Immature natural killer cell (primary cell): ENCODE measurements around the gene PLP2. TPM values are rescaled to one million over a fixed set of nuclear protein-coding genes. Genes with fewer than 3 reads are reported as not detected.
A peak's percentile ranks its signal among the peaks of the same experiment; 100 is the strongest.

ENCODE experiments used
- DNase-seq, 3 donors: peaks; one replicate each; pipeline ENCODE4 v3.0.0; 2022; ENCODE audit warnings: mixed read lengths in 1 of 3
- H3K27ac Mint-ChIP-seq, 6 donors: one replicate each; pipeline ENCODE4 v1.8.0; 2020; ENCODE audit warnings: mixed read lengths in 6 of 6, mild to moderate bottlenecking in 5 of 6, inconsistent platforms in 4 of 6, moderate library complexity in 3 of 6
- H3K27me3 Mint-ChIP-seq, 3 donors: one replicate each; pipeline ENCODE4 v1.8.0; 2020 to 2021; ENCODE audit warnings: low read depth in 3 of 3, mild to moderate bottlenecking in 3 of 3, mixed read lengths in 3 of 3, moderate library complexity in 3 of 3, inconsistent platforms in 1 of 3
- H3K36me3 Mint-ChIP-seq, 3 donors: one replicate each; pipeline ENCODE4 v1.8.0; 2020; ENCODE audit warnings: mixed read lengths in 3 of 3, inconsistent platforms in 2 of 3, mild to moderate bottlenecking in 2 of 3
- H3K4me1 Mint-ChIP-seq, 2 donors: one replicate each; pipeline ENCODE4 v1.8.0; 2020; ENCODE audit warnings: inconsistent platforms in 2 of 2, mild to moderate bottlenecking in 2 of 2, mixed read lengths in 2 of 2, moderate library complexity in 1 of 2
- H3K4me3 Mint-ChIP-seq, 5 donors: one replicate each; pipeline ENCODE4 v1.8.0; 2020; ENCODE audit warnings: mild to moderate bottlenecking in 5 of 5, mixed read lengths in 5 of 5, inconsistent platforms in 3 of 5, moderate library complexity in 3 of 5
- H3K9me3 Mint-ChIP-seq, 6 donors: one replicate each; pipeline ENCODE4 v1.8.0; 2020; ENCODE audit warnings: mild to moderate bottlenecking in 6 of 6, mixed read lengths in 6 of 6, inconsistent platforms in 4 of 6, moderate library complexity in 3 of 6
- polyA plus RNA-seq, 3 donors: library from polyadenylated mRNA; unstranded; fragments of 300-500 nt; fragmentation: Illumina TruSeq; gene quantifications; one replicate each; pipeline ENCODE4 v1.2.3, GENCODE V29; 2021

PLP2 gene
- polyA plus RNA-seq, 3 donors from 2014 or later = 40.5 to 64.6 (median 45.7) TPM

DNA sequence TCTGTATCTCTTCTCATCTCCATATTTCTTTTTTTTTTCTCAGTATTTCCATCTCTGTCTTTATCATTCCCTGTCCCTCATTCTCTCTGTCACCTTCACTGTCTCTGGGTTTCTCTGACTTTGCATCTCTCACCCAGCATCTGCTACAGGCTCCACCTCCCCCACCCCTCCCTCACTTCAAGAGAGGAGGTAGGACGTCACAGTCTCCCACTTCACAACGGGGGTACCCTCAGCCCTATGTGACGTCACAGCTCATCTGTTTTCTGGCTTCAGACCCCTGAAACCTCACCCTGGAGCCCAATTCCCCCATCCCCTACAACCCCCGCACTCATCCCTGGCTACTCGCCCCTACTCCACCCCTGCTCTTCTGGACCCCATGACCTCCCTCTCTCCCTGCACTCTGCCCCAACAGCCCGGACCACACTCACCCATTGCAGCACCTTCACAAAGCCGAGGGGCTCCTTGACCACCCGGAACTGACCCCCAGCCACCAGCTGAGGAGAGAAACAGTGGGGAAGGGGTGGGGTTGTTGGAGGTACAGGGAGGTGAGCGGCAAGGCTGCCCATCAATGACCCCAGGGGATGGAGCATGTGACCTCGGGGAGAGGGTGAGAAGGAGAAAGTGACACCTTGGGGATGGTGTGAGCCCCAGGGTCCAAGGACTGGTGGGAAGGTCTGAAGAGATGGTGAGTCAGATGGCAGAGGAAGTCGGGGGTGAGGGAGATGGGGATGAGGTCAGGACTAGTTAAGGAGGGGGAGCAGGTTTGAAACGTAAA, 27.0 kb downstream of the PLP2 start:
- peaks cover 0 to 8% (median 5%) of the 10 kb centered on the region in 3 donors for H3K27me3 Mint-ChIP-seq
- no peaks in the 10 kb centered on the region for H3K9me3 Mint-ChIP-seq
- H3K4me3 Mint-ChIP-seq = peak overlapping the region in 2 of 5 donors; percentile 11 to 31
- no peaks in the 10 kb centered on the region for H3K36me3 Mint-ChIP-seq
- H3K27ac Mint-ChIP-seq = no peak overlapping the region
- peaks cover 7 to 8% of the 10 kb centered on the region in 2 donors for H3K4me1 Mint-ChIP-seq
- no peak for DNase-seq

DNA sequence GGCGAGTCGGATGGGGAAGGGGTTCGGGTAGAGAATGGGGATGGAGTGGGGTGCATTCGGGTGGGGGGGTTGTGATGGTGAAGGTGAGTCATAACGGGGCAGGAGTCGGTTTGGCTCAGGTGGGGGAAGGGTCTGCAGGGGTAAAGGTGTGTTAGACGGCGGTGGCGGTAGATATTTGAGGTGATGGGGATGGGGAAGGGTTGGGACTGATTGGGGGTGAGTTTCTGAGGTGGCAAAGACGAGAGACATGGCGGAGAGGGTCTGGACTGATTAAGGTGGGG, 27.6 kb downstream of the PLP2 start:
- H3K4me3 Mint-ChIP-seq = no peak overlapping the region
- no peak overlapping the region for H3K27ac Mint-ChIP-seq

DNA sequence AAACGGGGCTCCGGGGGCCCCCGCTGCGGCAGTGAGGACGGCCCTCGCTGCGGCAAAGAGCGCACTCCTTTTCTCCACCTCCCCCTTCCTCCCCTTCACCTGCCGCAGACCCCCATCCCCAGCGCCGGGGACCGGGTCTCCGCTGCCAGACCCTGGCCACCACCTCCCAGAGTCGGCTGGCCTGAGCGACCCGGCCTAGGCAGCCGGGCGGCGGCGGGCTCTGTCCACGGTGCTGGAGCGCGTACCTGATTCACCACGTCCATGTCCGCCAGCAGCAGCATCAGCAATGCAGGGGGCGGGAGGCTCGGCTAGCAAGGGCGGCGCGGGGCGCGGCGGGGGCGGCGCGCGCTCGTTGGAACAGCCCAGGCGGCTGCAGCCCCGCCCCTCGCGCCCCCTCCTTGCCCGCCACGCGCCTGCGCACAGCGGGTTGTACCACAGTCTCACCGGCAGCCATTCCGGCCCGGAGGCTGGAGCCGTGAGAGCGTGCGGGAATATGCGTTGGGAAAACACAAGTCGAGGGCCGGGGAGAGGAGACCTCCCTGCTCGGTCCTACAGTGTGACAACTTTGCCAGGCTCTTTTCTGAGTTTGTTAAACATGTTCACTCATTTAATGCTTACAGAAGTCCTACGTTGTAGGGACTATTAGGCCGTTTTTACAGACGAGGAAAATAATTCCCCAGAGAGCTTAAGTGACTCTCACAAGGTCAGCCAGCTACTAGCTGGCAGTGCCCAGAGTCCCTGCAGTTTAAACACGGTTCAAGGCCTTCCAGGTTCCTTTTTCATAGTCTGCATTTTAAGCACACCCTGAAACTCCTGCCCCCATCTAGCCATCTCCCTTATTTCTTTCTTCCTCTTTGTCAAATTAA, 28.4 kb downstream of the PLP2 start, which contains the start of gene SYP:
SYP (minus strand) TSS at position 288 of the 866 bp plus-strand sequence; CDS start at position 281, 7 bp downstream.
- Mint-ChIP-seq H3K9me3 (no peaks in the 10 kb centered on the region), H3K4me3 (peak within 1 kb of the TSS; percentile 42 to 75 (median 64)), H3K36me3 (no peaks in the 10 kb centered on the region), H3K4me1 (peaks cover 6 to 7% of the 10 kb centered on the region in 2 donors), H3K27me3 (peaks cover 0 to 8% (median 5%) of the 10 kb centered on the region in 3 donors), H3K27ac (peak within 1 kb of the TSS; percentile 34 to 66 (median 56))
- peak; percentile 84 to 88 (median 87) for DNase-seq

More for the DNA sequence above, 27.6 kb downstream of the PLP2 start:
- peaks cover 6 to 7% of the 10 kb centered on the region in 2 donors for H3K4me1 Mint-ChIP-seq
- H3K27me3 Mint-ChIP-seq = peaks cover 0 to 8% (median 5%) of the 10 kb centered on the region in 3 donors
- H3K36me3 Mint-ChIP-seq = no peaks in the 10 kb centered on the region
- no peak for DNase-seq
- H3K9me3 Mint-ChIP-seq = no peaks in the 10 kb centered on the region

DNA sequence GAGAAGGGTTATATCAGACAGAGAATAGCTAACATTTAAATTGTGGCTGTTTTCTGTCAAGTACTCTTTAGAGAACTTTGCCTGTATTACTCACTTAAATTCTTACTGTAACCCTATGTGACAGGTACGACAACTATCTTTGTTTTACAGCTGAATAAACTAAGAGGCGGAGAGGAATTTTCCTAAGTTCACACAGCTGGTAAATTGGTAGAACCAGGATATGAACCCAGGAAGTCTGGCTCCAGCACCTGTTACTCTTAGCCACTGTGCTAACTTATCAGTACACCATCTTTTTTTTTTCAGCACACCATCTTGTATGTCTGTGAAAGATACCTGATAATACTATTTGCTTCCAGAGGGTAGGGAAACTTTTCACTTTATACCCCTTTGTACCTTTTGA, 30.3 kb downstream of the PLP2 start:
- Mint-ChIP-seq H3K4me3 (no peak overlapping the region), H3K27ac (no peak overlapping the region), H3K36me3 (no peaks in the 10 kb centered on the region), H3K4me1 (peaks cover 6 to 7% of the 10 kb centered on the region in 2 donors), H3K27me3 (peaks cover 2 to 8% (median 5%) of the 10 kb centered on the region in 3 donors), H3K9me3 (no peaks in the 10 kb centered on the region)
- DNase-seq = no peak

DNA sequence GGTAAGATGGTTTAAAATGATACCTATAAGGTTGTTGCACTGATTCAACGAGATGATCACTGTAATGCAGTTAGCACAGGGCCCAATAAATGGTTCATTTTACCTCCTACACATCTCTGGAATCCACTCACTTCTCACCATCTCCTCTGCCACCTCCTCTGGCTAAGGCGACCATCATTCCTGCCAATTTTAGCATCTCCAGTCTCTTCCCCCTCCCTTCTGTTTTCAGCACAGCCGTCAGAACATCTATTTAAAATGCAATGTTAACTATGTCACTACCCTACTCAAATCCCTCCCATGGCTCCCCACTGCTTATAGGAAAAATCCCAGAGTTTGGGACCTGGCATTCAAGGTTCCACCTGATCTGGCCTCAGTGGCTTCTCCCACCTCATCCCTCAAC, 31.8 kb downstream of the PLP2 start:
- no peak for DNase-seq
- H3K27ac Mint-ChIP-seq = no peak overlapping the region
- no peaks in the 10 kb centered on the region for H3K9me3 Mint-ChIP-seq
- H3K36me3 Mint-ChIP-seq = no peaks in the 10 kb centered on the region
- peaks cover 2 to 5% (median 5%) of the 10 kb centered on the region in 3 donors for H3K27me3 Mint-ChIP-seq
- no peak overlapping the region for H3K4me3 Mint-ChIP-seq
- H3K4me1 Mint-ChIP-seq = peaks cover 4 to 6% of the 10 kb centered on the region in 2 donors

DNA sequence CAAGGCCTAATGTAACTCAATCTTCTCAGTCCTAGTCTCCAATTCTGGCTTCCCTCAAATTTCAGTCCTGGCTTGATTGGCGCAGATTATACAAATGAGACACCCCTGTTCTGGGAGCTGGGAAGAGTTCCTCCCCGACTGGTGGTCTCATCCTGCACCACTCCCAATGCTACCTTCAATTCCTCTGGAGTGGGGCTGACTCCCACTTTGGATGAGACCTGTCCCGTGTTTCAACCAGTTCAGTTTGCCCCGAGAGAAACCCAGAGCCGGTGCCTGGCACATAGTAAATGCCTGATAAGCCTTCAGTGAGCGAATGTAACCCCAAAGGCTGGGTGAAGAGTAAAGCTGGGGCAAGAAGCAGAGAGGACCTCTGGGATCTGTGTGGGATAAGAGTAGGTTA, 32.3 kb downstream of the PLP2 start:
- no peak for DNase-seq
- no peaks in the 10 kb centered on the region for H3K9me3 Mint-ChIP-seq
- peaks cover 2 to 5% (median 4%) of the 10 kb centered on the region in 3 donors for H3K27me3 Mint-ChIP-seq
- H3K36me3 Mint-ChIP-seq = no peaks in the 10 kb centered on the region
- H3K4me1 Mint-ChIP-seq = peaks cover 4 to 6% of the 10 kb centered on the region in 2 donors
- H3K4me3 Mint-ChIP-seq = no peak overlapping the region
- no peak overlapping the region for H3K27ac Mint-ChIP-seq

DNA sequence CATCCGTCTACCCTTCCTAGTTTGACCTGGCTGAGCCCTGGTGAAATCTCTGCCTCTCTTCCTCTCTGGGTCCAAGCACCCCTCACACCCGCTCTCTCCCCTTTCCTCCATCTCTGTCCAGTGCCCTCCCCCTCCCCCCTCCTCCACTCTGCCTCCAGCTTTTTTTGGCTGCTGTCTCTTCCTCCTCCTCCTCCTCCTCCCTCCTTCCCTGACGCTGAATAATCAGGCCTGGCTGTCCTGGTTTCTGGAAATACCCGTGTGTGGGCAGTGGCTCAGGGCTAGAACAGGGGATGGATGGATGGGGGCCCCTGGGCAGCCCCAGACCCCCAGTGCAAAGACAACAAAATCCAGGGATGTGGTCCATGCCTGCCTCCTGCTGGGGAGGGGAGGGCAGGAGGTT, 33.0 kb downstream of the PLP2 start:
- H3K9me3 Mint-ChIP-seq = no peaks in the 10 kb centered on the region
- H3K36me3 Mint-ChIP-seq = no peaks in the 10 kb centered on the region
- H3K27me3 Mint-ChIP-seq = peaks cover 2 to 4% (median 4%) of the 10 kb centered on the region in 3 donors
- no peak overlapping the region for H3K27ac Mint-ChIP-seq
- H3K4me1 Mint-ChIP-seq = peaks cover 4 to 6% of the 10 kb centered on the region in 2 donors
- no peak overlapping the region for H3K4me3 Mint-ChIP-seq
- DNase-seq = no peak

DNA sequence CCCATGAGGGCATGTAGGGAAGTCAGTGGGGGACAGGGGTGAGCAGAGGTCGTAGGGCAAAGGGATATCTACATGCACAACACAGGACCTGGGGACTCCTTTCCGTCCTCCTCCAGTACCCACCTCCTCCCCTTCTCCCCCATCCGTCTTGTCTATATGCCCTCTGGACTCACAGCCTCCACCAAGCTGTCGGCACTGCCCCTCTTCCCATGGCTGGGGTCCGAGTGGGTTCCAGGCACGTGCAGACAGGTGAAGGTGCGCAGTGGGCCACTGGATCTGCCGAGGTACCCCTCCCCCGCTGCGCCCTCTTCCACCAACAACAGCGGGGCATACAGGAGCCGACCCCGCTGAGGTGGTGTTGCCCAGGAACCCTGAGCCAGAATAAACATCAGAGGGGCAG, 33.7 kb downstream of the PLP2 start:
- DNase-seq = no peak
- H3K4me1 Mint-ChIP-seq = peaks cover 3 to 5% of the 10 kb centered on the region in 2 donors
- no peaks in the 10 kb centered on the region for H3K36me3 Mint-ChIP-seq
- no peak overlapping the region for H3K4me3 Mint-ChIP-seq
- H3K27me3 Mint-ChIP-seq = peaks cover 2 to 3% (median 2%) of the 10 kb centered on the region in 3 donors
- H3K27ac Mint-ChIP-seq = no peak overlapping the region
- no peaks in the 10 kb centered on the region for H3K9me3 Mint-ChIP-seq

DNA sequence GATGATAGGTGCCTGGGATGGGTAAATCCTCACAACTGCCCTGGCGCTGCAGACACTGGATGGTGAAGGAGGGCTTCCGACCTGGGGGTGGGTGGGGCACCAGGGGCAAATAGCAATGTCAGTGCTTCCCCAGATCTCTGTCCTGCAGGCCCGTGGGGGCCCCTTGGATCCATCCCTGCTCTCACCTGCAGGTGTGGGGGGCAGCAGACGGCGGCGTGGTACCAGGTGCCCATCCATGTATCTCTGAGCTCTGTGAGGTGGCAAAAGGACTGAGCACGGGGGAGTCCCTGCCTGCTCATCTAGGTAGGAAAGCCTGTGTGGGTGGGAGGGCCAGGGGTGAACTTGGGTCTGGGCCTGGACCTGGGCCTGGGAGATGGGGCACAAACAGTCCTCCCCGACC, 34.8 kb downstream of the PLP2 start:
- no peaks in the 10 kb centered on the region for H3K36me3 Mint-ChIP-seq
- H3K4me3 Mint-ChIP-seq = no peak overlapping the region
- H3K4me1 Mint-ChIP-seq = no peaks in the 10 kb centered on the region
- H3K27ac Mint-ChIP-seq = no peak overlapping the region
- DNase-seq = no peak
- peaks cover 0 to 2% (median 0%) of the 10 kb centered on the region in 3 donors for H3K27me3 Mint-ChIP-seq
- no peaks in the 10 kb centered on the region for H3K9me3 Mint-ChIP-seq

DNA sequence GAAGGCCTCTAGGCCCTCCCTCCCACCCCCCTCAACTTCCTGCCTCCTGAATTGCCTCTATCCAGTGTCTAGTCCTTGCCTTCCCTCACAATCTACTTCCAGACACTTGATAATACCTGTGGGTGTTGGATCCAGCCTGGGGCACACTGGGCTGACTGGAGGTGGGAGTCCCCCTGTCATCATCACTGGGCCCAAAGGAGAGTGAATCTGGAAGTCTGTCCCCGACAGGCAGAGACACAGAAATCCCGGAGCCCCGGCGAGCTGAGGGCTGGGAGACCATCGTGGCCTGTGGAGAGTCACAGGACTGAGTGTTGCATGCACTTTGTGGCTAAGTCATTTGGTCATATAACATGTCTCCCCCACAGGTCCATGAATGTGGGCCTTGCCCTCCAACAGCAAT, 36.7 kb downstream of the PLP2 start:
- Mint-ChIP-seq H3K9me3 (no peaks in the 10 kb centered on the region), H3K4me3 (no peak overlapping the region), H3K4me1 (no peaks in the 10 kb centered on the region), H3K36me3 (no peaks in the 10 kb centered on the region), H3K27me3 (peaks cover 0 to 4% (median 0%) of the 10 kb centered on the region in 3 donors), H3K27ac (no peak overlapping the region)
- no peak for DNase-seq

DNA sequence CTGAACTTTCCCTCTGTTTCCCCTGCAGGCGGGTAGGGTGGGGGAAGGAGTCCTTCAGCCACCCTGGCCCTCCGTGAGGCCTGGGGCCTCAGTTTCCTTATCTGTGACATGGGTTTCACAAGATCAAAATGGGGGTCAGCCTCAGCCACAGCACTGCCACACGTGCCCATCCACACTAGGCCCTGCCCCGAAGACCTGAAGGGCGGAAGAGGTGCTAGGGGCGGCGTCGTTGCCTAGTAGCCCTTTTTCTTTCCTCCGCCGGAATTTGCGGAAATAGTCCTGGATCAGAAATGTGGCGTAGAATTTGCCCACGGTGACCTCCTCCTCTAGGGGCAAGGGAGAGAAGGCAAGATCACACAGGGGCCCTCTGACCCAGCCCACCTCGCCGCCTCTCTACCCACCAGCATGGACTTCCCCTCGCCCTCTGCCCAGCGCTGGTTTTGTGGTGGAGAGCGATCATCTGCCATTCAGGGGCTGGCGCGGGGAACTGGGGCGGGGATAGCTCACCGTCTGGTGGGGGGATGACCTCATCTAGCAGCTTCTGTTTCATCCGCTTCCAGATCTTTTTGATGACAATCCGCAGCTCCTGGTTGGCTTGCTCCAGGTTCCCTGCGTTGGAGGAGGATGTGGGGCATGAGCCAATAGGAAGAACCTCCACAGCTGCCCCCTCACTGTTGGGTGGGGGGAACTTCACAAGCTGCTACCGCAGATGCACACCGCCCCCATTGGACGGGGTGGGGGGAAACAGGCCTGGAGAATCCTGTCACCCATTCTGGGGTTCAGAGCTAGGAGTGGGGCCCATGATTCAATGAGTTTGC, 37.9 kb downstream of the PLP2 start:
- Mint-ChIP-seq H3K36me3 (no peaks in the 10 kb centered on the region), H3K27ac (no peak overlapping the region), H3K27me3 (peaks cover 0 to 6% (median 2%) of the 10 kb centered on the region in 3 donors), H3K9me3 (no peaks in the 10 kb centered on the region), H3K4me1 (no peaks in the 10 kb centered on the region), H3K4me3 (peak overlapping the region in 3 of 5 donors; percentile 17 to 44 (median 25))
- no peak for DNase-seq

DNA sequence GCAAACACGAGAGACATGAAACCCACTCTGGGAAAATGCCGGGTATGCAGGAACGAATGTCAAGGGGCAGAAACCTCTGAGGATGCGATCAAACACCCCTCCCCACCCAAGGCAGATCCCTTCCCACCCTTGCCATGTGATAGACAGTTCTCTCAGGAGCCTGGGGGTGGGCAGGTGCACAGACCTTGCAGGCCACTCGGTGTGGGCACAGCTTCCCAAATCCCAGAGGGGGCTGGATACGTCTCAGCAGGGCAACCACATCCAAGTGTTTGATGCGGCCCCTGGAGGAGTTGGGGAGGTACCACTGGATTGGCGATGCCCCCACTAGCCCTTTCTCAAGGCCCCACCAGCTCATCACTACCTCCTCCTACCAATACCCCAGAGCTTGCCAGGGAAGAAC, 38.7 kb downstream of the PLP2 start:
- H3K4me3 Mint-ChIP-seq = no peak overlapping the region

DNA sequence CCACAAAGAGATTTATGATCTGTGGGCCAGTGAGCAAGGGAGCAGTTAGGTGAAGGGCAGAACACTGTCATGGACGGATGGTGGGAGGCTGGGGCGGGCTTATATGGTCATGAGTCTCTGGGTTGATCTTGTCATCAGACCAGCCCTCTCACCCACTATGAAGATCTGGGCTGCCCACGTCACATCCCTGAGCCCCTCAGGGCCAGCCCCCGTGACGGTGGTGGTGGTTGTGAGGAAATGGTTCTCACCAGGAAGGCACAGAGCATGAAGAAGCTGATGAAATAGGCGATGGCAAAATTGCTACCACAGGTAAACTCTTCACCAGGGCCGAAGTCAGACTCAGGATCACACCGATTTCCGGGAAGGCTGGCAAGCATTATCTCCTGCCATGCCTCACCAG, 39.4 kb downstream of the PLP2 start:
- H3K4me1 Mint-ChIP-seq = no peaks in the 10 kb centered on the region
- DNase-seq = no peak
- H3K36me3 Mint-ChIP-seq = no peaks in the 10 kb centered on the region
- no peak overlapping the region for H3K4me3 Mint-ChIP-seq
- H3K9me3 Mint-ChIP-seq = no peaks in the 10 kb centered on the region
- no peak overlapping the region for H3K27ac Mint-ChIP-seq
- peaks cover 0 to 6% (median 3%) of the 10 kb centered on the region in 3 donors for H3K27me3 Mint-ChIP-seq

More for the DNA sequence above, 38.7 kb downstream of the PLP2 start:
- no peak for DNase-seq
- H3K4me1 Mint-ChIP-seq = no peaks in the 10 kb centered on the region
- no peaks in the 10 kb centered on the region for H3K36me3 Mint-ChIP-seq
- no peak overlapping the region for H3K27ac Mint-ChIP-seq
- peaks cover 0 to 6% (median 3%) of the 10 kb centered on the region in 3 donors for H3K27me3 Mint-ChIP-seq
- no peaks in the 10 kb centered on the region for H3K9me3 Mint-ChIP-seq
